HG03571 (cell line): Measurements from ENCODE around the gene TNFAIP6.
"Not testable (repeated sequence)": the region's sequence is repeated elsewhere in the genome, so short reads cannot be mapped to it uniquely, and the experiment has no call there.

ENCODE experiments used
- ATAC-seq: cut with Tn5 transposase; IDR thresholded peaks from one replicate; pipeline ENCODE4 v1.9.1; 2021; ENCODE audit not compliant: unreplicated experiment

The TNFAIP6 gene, protein sequence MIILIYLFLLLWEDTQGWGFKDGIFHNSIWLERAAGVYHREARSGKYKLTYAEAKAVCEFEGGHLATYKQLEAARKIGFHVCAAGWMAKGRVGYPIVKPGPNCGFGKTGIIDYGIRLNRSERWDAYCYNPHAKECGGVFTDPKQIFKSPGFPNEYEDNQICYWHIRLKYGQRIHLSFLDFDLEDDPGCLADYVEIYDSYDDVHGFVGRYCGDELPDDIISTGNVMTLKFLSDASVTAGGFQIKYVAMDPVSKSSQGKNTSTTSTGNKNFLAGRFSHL

GRCh38 chr2:151357359-151357758, at the start of gene TNFAIP6:
TNFAIP6 (plus strand) TSS chr2:151357592; CDS start chr2:151357667, 75 bp downstream.
- no peak for ATAC-seq

GRCh38 chr2:151310313-151310712, 47.1 kb upstream of the TNFAIP6 start:
- not testable (repeated sequence) for ATAC-seq

- not testable (repeated sequence) for ATAC-seq
Measured at GRCh38 chr2:151312440-151312839, 45.0 kb upstream of the TNFAIP6 start.

GRCh38 chr2:151315381-151315903, 42.0 kb upstream of the TNFAIP6 start:
- no peak for ATAC-seq

DNA sequence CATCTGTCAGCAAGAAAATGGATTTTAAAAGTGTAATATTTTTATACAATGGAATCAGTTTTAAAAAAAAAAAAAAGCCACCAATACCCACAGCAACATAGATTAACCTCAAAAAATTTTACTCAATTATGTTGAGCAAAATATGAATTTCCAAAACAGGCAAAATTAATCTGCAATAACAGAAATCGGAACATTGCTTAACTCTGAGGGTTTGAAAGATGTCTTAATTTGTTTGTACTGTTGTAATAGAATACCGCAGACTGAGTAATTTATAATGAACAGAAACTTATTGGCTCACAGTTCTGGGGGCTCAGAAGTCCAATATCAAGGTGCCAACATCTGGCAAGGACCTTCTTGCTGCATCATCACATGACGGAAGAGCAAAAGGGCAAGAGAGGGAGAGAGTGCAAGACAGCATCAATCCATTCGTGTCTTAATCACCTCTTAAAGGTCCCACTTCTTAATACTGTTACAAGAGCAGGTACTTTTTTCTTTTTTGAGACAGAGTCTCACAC, 31.8 kb upstream of the TNFAIP6 start:
- ATAC-seq = no peak

- no peak for ATAC-seq
Measured at GRCh38 chr2:151326554-151326953, 30.8 kb upstream of the TNFAIP6 start.

DNA sequence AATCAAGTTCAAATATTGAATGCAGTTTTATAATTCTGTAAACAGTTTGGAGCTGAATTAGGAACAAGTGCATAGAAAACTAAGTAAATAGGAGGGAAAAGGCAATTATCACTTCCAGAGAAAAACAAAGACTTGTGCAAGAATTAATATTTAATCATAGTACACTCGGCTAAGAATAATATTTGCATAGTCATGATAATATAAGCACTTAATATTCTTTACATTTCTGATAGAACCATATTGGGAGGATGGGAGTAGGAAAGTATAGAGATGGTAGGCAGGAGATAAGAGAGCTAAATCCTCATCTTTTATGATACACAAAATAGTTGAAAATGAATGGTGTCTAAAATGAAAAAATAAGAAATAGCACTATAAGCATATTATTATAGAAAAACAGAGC, 27.4 kb upstream of the TNFAIP6 start:
- ATAC-seq = no peak

DNA sequence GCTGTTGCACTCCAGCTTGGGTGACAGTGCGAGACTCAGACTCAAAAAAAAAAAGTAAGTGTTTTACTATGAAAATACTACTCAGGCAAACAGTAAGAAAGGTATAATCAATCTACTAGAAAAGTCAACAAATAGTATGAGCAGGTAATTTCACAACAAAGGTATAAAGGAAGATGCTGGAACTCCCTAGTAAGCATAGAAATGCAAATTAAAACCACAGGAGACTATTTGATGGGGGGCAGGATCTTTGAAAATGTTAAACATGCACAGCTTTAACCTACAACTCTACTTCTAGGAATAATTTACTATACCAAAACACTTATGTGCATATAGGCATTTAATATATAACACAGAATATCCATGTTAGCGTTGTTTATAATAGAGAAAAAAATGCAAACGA, 24.3 kb upstream of the TNFAIP6 start:
- ATAC-seq = no peak

DNA sequence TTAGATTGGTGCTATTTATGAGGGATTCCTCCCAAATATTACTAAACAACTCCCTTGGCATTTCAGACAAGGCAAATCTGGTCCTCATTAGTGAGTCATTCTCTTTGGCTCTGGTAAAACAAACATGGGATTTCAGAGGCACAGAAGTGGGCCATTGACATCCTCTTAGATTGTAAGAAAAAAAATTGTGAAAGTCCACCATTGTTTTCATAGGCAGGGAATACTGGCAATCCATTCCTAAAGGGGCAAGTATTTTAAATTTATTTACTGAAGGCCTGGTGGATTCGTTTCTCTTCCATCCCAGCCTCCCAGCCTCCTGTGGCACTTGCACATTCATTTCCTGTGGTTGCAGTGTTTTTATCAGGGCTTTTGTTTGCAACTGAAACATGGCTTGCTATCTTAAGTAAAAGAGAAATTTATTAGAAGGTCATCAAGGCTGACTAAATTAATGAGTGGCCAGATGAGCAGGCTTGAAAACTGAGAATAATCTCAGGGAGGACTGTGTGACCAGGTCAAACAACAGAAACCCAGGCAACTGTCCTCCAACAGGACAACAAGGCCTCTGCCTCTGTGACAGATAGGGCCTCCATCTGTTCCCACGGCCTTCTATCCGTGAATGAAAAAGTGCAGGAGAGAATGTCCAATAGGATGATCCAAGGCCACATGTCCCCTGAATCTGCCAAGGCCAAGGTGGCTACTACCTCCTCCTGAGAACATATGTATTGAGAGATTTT, 23.1 kb upstream of the TNFAIP6 start:
- ATAC-seq = no peak

- no peak for ATAC-seq
Measured at GRCh38 chr2:151336863-151337371, 20.5 kb upstream of the TNFAIP6 start.

DNA sequence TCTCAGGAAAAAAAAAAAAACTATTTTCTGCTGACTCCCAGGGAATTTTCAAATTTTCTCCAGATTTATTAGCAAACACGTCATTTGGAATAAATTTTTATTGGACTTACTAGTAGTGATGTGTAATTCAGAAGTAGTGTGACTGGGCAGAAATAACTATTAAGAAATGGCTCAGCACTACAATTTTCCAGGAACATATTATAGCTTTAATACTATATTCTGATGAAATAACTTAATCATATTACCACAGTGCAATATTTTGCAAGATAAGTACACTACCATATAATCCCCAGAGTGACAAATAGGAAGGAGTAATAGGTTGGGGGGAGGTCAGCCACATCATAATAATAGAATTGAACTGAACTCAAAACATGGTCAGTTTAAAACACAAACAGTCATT, 19.7 kb upstream of the TNFAIP6 start:
- ATAC-seq = no peak

- no peak for ATAC-seq
Measured at GRCh38 chr2:151338115-151338514, 19.3 kb upstream of the TNFAIP6 start.

DNA sequence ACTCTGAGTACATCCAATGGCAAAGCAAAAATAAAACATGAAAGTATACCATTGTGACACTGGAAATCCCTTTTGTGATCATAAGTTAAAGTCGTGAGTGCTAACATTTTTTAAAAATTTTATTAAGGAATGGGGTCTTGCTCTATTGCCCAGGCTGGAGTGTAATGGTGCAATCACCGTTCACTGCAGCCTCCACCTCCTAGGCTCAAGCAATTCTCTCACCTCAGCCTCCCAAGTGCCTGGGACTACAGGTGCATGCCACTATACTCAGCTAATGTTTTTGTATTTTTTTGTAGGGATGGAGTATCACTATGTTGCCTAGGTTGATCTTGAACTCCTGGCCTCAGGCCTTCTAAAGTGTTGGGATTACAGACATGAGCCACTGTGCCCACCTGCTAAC, 14.3 kb upstream of the TNFAIP6 start:
- no peak for ATAC-seq

DNA sequence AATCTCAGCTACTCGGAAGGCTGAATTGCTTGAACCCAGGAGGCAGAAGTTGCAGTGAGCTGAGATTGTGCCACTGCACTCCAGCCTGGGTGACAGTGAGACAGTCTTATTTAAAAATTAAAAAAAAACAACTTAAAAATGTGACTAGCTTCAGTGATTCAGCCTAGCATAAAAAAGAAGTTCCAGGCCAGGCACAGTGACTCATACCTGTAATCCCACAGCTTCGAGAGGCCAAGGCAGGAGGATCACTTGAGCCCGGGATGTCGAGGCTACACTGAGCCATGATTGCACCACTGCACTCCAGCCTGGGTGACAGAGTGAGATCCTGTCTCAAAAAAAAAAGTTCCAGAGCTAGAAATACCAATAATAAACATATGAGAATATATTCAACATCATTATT, 13.2 kb upstream of the TNFAIP6 start:
- ATAC-seq = not testable (repeated sequence)

- no peak for ATAC-seq
Measured at GRCh38 chr2:151344906-151345305, 12.5 kb upstream of the TNFAIP6 start.

GRCh38 chr2:151347294-151347693, 10.1 kb upstream of the TNFAIP6 start:
- ATAC-seq = no peak

DNA sequence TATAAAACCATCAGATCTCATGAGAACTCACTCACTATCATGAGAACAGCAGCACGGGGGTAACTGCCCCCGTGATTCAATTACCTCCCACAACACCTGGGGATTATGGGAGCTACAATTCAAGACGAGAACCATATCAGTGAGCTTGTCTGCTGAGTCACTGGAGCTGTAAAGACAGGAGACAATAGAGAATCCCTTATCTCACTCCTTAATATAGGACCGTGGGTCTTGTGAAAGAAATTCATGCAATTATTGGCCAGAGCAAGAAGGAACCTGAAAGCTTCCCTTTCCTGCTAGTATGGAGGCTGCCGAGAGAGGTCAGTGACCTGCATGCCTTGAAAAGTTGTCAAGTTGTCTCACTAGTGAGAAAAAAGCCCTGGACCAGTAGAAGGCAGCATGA, 9.5 kb upstream of the TNFAIP6 start:
- ATAC-seq = no peak

- ATAC-seq = no peak
Measured at GRCh38 chr2:151350579-151351195, 6.7 kb upstream of the TNFAIP6 start.

- no peak for ATAC-seq
Measured at GRCh38 chr2:151353995-151354394, 3.4 kb upstream of the TNFAIP6 start.

GRCh38 chr2:151354807-151355206, 2.6 kb upstream of the TNFAIP6 start:
- ATAC-seq = no peak

DNA sequence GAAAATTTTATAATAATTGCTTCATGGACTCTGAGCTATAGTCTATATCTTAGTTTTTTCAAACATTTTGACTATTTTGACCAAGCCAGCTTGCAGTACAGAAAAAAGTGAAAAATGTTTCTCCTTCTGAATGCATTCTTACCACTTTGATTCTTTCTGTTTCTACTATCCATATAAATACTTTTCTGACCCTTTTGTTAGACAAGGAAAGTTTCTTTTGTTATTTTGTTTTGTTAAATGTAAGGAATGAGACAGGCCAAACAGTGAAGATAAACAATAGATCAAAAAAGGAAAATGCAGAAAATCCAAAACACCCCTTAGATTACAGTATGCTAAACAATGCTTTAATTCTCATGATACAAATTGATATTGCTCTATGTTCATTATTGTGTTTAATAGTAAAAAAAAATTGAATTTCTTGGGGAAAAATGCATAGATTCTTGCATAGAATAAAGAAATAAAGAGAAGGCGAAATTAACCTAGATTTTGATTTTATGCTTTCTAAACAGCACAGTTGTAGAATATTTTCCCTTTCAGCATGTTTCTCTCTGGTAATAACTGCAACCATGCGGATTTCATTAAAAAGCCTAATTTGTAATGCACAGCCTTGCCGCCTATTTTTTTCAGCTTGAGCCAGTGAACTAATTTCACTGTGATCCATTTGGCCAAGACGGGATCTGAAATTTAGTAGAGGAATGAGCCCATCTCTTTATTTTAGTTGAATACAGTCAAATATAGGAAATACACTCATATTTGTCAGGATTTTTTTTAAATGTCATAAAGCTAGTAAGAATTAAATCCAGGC, 976 bp downstream of the TNFAIP6 start:
- ATAC-seq = no peak
